A204.1 (cell line): Measurements from ENCODE around the gene SARNP.
"Not testable (repeated sequence)": the region's sequence is repeated elsewhere in the genome, so short reads cannot be mapped to it uniquely, and the experiment has no call there.

Experiments
- FAIRE-seq: peaks from 2 replicates; lab custom pipeline; 2012; peaks lifted over from hg19 to GRCh38; lab: Jason Lieb, UNC

Gene SARNP

DNA sequence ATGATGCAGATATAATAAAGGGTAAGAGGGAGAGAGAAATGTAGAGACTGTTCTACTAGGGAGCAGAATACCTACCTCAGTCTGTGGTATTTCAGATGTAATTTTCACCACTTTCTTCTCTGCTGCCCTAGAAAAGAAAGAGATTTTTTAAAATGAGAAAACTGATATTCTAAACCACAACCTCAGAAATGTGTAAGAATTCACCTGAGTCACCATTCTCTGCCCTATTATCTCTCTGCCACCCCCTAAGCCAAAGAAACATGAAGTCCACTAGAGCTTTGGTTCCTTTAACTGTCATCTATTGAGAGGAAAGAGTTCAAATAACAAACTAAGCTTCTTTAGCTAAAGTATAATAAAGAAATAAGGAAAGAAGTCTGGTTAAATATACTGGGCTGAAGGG, 21.6 kb downstream of the SARNP start:
- no peak for FAIRE-seq

DNA sequence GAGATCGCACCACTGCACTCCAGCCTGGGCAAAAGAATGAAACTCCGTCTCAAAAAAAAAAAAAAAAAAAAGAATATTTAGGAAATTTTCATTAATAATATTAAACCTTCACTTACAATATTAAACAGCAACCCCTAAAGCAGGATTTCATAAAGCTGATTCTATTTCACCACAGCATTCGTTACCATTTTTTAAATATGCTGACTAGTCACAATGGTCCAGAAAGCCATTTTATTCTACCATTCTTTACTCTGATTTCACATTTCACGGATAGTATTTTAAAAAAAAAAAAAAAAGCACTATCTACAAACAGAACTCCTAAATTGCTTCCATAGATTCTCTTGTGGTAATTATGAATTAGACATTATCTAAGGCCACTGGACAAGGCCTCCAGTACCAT, 27.6 kb downstream of the SARNP start:
- no peak for FAIRE-seq

DNA sequence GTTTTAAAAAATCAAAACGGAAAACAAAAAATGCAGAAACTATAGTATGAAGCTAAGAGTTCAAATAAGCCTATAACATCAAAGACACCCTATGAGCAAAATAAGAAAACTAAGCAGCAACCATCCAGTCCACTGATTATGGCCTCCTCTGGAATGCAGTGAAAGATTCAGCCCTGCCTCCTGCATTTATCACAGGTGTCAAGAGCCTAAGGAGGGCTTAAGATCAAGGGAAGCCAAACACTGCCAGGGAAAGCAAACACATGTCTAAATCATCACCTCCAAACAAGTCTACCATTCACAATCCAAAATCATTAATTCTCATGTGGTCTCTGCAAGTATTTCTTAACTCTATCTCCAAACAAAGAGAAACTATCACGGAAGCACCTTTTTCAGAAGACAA, 28.4 kb downstream of the SARNP start:
- no peak for FAIRE-seq

DNA sequence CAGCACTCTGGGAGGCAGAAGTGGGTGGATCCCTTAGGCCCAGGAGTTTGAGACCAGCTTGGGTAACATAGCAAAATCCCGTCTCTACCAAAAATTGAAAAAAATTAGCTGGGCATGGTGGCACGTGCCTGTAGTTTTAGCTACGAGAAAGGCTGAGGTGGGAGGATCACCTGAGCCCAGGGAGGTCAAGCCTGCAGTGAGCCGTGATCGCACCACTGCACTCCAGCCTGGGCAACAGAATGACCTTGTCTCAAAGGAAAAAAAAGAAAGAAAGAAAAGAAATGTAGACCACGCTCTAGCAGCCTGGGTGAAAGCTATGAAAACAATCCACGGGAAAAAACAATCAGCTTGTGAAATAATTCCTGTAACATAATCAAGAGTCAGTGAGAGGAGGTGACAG, 29.0 kb downstream of the SARNP start:
- no peak for FAIRE-seq

DNA sequence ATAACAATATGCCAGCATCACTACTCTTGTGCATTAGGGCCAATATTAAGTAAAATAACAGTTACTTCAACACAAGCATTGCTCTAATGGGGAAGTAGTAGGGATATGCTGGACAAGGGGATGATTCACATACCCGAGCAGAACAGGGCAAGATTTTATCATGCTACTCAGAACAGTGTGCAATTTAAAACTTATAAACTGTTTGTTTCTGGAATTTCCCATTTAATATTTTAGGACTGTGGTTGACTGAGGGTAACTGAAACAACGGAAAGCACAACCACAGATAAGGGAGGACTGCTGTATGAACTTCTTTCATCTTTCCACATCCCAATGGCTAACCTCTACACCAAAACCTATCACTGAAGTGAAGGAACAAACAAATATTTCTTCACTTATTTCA, 36.8 kb downstream of the SARNP start:
- no peak for FAIRE-seq

DNA sequence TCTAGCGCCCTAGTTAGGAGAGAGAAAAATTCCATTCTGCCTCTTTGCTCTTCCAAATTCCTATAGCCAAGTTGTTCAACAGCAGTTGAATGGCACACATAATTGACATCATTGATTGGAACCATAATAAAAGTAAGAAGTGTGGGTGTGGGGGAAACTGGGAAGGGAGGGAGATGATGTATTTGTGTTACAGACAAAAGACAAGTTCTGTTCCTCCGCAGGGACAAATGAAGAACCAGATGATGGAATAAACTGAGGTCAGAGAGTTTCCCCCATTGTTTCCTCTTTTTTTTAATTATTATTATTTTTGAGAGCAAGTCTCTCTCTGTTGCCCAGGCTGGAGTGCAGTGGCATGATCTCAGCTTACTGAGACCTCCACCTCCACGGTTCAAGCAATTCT, 39.7 kb downstream of the SARNP start:
- FAIRE-seq: no peak

DNA sequence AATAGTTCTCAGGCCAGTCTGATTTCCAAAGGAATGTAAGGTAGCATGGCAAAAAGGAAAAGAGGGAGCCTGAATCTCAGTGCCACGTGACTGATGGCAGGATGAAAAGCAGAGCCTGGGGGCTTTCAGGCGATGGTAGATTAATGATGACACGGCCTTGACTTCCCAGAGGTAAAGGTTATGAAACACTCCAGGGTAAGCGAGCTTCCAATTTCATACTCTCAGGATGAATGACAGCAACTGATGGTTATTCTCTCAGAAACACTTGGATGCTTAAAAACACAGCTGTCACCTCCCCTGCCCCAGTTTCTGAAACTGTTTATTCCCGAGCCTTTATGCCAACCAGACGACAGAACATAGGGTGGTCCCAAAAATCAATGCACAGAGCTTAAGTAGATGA, 45.8 kb downstream of the SARNP start:
- no peak for FAIRE-seq

DNA sequence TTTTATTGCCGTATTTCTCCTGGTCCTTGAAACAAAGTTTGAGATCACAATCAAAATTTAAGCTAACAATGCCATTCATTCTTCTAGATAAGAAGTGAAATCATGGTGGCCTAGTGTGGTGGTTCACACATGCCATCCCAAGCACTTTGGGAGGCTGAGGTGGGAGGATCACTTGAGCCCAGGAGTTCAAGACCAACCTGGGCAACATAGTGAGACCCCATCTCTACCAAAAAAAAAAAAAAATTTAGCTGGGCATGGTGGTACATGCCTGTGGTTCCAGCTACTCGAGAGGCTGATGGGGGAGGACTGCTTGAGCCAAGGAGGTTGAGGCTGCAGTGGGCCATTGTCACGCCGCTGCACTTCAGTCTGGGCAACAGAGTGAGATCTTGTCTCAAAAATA, 50.4 kb downstream of the SARNP start:
- no peak for FAIRE-seq

DNA sequence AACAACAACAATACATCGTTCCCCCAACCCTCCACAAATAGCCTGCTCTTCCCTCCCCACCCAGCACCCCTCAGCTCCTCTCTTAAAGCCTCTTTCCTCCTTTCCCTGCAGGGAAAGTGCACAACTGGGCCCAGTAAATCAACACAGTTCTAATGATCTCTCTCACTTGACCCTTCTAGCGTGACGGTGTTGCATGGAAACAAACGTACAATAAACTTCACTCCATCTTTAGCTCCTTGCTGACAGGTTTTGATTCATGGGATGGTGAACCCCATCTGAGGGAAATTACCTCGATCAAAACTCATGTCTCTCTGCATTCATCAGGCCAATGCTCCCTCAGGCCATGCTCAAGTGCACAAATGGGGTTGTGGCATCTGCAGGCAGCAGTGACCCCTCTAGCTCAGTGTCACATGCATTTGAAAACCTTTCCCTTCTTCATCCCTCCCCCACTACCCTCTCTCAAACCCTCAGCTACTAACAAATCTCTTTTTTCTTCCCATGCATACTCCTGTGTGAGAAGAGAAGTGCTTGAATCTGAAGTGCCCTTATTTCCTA, 51.7 kb downstream of the SARNP start:
- FAIRE-seq: no peak

DNA sequence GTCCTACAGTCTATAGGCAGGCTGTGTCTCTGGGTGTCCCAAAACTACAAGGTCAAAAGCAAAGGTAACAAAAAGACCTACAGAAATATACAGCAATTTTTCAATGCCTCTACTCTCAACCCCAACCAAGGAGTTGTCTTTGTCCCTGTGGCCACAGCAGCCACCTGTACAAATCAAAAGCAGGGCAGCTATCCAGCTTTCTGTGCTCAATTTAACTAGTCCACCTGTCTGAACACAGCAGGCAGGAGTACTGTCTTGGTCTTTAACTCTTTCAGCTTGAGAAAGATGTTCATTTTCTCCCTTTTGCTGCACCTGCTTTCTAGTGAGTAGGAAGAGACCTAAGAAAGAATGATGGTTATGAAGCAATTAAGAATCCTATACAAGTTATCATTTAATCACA, 54.9 kb downstream of the SARNP start:
- no peak for FAIRE-seq

DNA sequence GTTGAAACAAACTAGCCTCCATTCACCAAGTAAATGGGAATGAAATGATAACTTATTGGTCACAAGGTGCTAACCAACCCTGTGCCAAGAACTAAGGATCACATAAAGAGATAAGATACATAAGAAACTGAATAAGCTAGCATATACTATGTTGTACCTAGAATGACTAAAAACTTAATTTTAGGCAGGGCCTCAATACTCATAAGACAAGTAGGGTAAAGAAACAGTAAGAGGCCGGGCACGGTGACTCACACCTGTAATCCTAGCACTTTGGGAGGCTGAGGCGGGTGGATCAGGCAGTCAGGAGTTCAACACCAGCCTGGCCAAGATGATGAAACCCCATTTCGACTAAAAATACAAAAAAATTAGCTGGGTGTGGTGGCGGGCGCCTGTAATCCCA, 56.9 kb downstream of the SARNP start:
- FAIRE-seq: no peak

DNA sequence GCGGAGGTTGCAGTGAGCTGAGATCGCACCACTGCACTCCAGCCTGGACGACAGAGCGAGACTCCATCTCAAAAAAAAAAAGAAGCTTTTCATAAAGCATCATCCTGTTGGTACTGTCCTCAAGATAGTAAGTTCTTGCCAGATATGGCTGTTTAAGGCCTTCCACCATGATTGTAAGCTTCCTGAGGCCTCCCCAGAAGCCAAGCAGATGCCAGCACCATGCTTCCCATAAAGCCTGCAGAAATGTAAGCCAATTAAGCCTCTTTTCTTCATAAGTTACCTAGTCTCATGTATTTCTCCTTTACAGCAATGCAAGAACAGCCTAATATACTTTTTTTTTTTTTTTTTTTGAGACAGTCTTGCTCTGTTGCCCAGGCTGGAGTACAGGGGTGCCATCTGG, 58.9 kb downstream of the SARNP start:
- not testable (repeated sequence) for FAIRE-seq

DNA sequence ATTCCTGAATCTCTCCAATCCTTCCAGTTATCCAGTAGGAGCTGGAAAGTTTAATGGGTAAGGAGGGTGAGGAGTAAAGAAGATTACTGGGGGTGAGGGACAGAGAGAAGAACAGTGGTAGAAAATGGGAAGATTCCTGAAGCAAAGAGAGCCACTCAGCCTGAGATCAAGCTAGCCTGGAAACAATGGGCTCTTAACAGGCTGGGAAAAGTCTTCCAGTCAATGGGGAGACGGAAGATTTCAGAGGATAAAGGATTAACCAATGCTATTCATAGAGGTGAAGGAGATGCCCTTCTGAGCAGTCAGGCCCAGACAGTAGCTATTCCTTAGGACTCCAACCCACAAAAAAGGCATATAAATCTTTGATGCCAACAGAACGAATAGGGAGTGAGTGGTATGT, 59.8 kb downstream of the SARNP start:
- no peak for FAIRE-seq

DNA sequence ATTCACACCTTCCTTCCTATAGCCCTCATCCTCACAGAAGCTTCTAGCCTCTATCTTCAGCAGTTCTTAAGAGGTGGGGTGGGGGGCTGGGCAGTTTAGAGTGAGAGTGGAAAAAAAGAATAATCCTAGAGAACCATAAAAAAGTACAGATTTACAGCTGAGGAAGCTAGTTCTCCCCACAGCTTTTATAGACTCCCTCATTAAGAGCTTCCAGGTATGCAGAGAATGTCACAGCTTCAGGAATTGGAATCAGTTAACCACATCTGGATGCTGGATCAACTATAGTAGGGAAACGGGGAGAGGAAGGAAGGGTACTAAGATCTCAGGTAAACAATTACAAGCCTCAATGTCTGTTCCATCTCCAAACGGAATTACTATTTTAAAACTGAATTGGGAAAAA, 62.3 kb downstream of the SARNP start:
- FAIRE-seq: no peak

DNA sequence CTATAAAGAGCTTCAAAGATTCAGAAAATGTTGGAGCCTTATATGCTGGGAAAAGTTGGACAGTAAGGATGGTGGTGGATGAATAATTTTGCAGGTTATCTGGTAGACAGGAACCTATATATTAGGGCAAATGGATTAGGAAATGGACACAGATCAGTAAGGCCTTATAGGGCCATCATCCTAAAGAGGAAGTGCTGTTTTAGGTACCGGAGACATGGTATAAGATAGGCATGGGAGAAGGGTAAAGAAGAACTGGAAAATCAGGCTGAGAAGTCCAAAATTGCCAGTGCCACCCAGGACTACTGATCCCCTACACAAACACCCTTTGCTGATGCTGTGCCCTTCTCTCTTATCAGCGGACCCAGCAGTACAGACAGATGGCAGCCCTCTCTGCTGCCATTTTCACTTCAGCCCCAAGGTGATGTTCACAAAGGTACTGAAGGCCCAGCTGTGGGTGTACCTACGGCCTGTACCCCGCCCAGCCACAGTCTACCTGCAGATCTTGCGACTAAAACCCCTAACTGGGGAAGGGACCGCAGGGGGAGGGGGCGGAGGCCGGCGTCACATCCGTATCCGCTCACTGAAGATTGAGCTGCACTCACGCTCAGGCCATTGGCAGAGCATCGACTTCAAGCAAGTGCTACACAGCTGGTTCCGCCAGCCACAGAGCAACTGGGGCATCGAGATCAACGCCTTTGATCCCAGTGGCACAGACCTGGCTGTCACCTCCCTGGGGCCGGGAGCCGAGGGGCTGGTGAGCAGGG, 69.1 kb downstream of the SARNP start:
- no peak for FAIRE-seq

DNA sequence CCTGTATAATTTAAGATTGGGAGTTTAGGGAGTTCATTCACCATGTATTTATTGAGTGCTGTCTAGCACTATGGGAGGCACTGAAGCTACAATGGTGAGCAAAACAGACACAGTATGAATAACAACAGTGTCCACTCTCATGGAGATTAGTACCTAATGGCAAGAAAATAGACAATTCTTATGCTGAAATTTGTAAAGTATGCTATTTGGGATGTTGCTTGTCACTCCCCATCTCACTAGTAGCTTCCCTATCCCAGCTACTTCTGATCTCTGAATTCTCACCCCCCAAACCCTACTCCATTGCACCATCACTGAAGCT, 70.7 kb downstream of the SARNP start:
- FAIRE-seq: no peak

DNA sequence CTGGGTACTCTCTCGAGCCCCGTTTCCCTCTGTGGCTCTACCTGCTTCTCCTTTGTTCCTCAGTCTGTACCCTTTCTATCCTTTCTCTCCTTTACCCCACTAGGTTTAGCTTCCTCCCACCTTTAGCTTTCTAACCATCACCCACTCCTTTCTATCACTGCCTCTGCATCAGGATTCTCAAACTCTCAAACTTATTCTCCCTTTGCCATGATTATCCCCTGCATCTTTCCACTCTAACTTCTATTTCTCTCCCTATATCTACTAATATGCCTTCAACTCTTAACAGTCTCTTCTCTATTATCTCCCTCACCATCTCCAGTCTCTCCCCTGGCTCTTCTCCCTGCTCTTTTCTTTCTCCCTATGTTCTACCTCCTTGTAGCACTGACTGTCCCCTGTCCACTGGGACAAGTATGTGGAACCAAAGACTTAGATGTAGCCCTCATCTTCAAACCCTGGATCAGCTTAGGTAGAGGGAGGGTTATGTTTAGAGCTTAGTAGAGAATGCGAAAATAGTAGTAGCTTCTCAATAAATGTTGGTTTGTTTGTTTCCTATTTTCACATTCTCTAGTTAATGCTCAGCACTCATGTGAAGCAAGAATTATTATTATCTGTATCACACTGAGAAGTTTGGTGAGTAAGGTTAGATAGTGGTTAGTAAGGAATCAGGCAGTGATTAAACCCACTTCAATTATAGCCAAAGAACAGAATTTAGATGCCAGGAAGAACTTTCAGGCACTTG, 71.2 kb downstream of the SARNP start:
- no peak for FAIRE-seq

DNA sequence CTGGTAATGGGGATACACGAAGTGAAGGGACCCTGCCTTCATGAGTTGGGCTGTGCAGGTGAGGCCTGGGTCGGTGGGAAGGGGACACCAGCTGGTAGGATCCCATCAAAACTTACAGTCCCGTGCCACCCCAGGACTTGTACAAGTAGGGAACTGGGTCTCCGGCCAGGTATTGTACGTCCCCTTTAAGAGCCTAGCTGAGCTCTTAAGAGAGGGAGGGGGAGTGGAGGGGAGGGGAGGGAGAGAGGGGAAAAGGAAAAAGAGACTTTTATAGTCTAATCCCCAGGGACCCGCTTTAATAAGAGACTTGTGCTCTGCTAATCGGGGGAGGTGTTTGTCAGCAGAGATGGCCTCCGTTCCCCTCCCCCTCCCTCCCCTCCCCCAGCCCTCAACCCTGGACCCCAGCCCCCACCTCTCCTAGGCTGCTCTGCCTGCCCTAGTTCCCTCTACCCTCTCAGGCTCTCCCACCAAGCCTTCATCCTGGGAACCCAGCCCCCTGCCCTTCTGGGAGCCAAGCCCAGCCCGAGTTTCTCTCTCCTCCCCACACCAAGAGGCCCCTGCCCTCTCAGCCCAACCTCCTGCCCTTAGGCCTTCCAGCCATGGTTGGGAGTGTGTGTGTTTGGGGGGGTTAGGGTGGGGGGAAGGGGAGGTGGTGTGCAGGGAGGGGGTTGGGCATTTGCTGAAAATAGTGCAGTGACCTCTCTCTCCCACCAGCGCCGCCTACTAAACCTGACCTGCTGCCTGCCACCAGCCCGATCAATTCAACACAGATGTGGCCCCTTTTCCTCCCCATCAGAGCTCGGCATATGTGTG, 72.0 kb downstream of the SARNP start:
- no peak for FAIRE-seq

DNA sequence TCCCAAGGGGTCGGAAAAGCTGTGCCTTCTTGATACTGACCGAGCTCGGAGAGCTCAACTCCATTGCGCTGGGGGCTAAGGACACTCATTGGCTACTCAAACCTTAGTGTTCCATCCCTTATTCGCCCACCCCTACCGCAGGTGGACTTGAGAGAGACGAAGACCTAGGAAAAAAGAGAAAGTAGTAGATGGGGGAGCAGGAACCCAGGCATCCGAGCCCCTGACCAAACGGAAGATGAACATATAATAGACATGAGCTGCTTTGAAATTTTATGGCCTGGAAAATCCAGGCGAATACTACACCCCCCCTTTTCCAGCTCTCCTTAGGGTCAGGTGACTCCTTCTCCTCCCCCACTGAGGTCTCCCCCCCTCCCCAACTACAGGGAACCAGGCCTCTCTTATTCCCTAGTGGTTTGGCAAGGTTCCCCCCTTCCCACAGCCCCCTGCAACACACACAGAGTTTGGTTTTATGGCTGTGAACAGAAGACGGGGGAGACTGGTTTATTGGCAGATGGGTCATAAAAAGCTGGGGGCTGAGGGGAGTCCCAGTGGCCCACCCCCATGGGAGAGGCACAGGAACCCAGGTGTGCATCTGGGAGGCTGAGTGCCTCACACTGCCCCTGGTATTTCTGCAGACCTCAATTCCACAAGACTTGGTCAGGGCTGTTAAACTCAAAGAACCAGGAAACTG, 73.0 kb downstream of the SARNP start:
- no peak for FAIRE-seq

DNA sequence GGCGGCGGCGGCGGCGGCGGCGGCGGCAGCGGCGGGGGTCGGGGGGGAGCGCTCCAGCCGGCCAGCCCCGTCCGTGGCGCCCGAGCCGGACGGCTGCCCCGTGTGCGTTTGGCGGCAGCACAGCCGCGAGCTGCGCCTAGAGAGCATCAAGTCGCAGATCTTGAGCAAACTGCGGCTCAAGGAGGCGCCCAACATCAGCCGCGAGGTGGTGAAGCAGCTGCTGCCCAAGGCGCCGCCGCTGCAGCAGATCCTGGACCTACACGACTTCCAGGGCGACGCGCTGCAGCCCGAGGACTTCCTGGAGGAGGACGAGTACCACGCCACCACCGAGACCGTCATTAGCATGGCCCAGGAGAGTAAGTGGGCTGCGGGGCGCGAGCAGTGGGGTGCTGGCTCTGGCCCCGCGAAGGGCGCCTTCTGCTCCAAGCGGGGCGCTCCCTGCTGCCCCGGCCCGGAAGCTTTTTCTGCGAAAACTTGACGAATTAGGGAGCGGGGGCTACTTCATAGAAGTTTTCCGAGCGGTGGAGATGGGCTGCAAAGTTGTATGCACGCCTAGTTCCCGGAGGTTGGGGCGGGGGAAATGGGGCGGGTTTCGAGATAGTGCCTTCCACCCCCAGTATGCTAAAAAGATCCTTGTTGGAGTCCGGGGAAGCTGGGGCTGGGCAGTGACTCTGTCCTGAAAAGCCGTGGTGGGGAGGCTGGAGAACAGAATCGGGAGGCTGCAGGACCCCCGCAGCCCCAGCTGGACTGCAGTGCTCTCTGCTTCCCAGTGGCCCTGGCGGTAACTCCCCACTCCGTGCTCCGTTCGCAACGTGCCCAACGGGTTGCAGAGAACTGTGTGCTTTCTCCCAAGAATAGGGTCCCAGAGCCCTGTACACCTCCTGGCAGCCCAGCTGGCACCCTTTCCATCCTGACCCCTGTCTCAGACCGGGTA, 73.9 kb downstream of the SARNP start:
- FAIRE-seq: no peak

DNA sequence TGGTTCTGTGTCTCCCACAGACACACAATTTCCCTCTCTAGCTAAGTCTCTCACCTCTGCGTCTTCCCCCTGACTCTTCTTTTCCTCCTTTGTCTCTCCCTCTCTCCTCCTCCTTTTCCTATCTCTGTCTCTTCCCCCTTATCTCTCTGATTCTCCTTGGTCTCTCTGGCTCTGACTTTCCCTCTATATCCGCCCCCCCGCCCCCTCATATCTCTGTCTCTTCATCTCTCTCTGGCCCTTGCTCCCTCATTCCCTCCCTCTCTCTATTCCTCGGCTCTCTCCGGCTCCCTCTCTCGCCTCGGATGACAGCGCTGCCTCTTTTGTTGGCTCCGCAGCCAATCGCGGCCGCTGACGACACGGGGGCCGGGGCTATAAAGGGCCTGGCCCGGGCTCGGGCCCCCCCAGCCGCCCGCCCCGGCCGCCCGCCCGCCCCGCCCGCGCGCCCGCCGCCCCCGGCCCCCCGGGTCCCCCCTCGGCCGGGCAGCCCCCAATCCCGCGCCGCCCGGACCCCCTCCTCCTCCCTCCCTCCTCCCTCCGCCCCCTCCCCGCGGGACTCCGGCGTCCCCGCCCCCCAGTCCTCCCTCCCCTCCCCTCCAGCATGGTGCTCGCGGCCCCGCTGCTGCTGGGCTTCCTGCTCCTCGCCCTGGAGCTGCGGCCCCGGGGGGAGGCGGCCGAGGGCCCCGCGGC, 74.7 kb downstream of the SARNP start, which contains the start of gene GDF11:
Gene GDF11, plus strand, starts transcription at position 404 of the 687 bp plus-strand sequence. Its CDS starts 195 bp downstream, at position 599.
- no peak for FAIRE-seq
